GM19043 (cell line): ENCODE results near the gene SOX8.
"Not testable (repeated sequence)": the region's sequence is repeated elsewhere in the genome, so short reads cannot be mapped to it uniquely, and the experiment has no call there.

ENCODE experiments used
- ATAC-seq: cut with Tn5 transposase; IDR thresholded peaks from one replicate; pipeline ENCODE4 v1.9.1; 2021; ENCODE audit warnings: low read depth; ENCODE audit not compliant: unreplicated experiment

The SOX8 gene

DNA sequence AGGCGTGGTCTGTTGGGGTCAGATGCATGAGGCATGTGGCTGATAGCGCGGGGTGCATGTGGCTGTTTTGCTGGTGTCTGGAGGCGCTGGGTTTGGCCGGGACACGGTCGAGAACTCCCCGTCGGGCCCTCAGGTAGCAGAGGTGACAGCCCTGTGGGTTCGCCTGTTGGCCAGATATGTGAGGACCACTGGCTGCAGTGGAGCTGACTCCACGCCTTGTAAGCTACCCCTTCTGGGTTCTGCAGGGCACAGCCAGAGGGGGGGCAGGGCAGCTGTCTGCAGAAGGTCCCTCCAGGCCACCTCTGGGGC lies 38.5 kb downstream of the SOX8 start:
- no peak for ATAC-seq

DNA sequence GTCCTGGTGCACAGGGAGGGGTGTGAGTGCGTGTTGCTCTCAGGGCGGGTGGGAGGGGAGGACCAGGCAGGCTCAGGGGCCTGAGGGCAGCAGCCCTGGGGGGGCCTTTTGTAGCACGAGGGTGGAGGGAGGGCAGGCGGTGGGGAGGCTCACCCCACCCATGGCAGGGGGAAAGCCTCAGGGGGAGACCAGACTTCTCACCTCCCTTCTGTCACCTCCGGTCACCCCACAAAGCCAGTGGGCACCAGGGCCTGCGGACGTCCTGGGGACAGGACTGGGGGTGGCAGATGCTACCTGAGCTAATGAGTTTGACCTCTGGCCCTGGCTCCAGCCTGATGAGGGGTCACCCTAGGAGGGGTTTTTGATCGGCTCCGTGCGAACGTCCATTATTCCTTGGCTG lies 39.0 kb downstream of the SOX8 start:
- no peak for ATAC-seq

DNA sequence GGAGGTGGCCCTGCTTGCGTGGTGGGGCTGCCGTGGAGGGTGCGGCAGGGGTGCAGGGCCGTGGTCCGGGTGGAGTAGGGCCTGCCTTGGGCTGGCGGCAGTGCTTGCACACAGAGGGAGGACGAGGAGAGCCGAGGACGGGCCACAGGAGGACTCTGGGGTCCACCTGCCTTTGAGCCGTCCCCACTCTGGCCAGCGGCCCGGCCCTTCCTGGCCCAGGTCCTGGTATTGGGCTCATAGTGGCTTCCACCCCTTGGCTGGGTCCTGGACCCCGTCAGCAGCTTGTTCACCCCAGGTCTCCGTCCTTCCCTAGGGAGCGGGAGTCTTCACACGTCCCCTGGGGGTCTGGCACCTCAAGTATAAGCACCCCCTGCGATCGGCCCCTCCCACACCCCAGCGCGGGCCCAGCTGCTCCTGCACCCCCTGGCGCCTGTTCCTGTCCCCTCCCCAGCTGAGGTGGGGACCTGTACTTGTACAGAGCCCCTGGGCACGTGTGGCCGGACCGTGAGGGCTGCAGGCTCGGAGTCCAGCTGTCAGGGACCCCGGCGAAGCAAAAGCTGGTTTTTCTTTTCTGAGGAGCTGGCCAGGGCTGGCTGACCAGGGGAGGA lies 40.1 kb downstream of the SOX8 start:
- ATAC-seq = no peak

DNA sequence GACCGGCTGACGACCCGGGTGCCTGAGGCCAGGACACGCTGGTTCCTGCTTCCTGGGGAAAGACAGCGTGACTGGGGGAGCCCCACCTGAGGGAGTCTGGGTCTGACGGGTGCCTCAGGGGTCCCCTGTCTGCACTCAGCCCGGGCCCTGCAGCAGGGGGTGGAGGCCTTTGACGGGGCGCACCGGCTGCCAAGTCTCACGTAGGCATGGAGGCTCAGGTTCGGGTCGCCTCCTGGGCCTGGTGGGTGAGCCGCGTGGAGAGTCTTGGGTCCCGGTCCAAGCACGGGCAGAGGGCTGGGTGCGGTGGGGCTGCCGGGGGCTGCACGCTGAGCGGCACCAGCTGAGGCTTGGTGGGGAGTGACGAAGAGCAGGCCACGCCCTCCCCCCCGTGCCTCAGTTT lies 40.9 kb downstream of the SOX8 start:
- ATAC-seq = no peak

DNA sequence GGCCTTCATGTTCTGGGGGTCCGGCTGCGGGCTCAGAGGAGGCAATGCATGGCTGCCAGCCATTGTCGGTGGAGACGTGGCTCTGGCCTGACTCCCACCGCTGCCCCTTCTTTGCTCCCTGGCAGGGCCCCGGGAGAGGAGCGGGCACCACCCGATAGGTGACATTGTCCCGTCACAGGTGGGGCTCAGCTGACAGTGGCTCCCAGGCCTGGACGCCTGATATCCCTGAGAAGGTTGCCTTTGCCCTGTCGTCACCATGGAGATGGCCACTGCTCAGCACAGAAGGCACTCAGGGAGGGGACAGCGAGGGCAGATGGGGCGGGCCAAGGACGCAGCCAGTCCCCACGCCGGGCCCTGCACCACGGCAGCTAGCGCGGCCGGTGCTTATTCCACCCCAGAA lies 42.6 kb downstream of the SOX8 start:
- no peak for ATAC-seq

DNA sequence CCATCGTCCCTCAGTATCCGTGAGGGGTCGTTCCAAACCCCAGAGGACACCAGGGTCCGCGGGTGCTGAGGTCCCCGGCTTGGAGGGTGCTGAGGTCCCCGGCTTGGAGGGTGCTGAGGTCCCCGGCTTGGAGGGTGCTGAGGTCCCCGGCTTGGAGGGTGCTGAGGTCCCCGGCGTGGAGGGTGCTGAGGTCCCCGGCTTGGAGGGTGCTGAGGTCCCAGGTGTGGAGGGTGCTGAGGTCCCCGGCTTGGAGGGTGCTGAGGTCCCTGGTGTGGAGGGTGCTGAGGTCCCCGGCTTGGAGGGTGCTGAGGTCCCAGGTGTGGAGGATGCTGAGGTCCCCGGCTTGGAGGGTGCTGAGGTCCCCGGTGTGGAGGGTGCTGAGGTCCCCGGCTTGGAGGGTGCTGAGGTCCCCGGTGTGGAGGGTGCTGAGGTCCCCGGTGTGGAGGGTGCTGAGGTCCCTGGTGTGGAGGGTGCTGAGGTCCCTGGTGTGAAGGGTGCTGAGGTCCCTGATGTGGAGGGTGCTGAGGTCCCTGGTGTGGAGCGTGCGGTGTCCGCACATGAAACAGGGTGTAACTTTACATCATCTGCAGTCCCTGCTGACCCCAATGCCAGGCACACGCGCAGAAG lies 43.7 kb downstream of the SOX8 start:
- not testable (repeated sequence) for ATAC-seq

DNA sequence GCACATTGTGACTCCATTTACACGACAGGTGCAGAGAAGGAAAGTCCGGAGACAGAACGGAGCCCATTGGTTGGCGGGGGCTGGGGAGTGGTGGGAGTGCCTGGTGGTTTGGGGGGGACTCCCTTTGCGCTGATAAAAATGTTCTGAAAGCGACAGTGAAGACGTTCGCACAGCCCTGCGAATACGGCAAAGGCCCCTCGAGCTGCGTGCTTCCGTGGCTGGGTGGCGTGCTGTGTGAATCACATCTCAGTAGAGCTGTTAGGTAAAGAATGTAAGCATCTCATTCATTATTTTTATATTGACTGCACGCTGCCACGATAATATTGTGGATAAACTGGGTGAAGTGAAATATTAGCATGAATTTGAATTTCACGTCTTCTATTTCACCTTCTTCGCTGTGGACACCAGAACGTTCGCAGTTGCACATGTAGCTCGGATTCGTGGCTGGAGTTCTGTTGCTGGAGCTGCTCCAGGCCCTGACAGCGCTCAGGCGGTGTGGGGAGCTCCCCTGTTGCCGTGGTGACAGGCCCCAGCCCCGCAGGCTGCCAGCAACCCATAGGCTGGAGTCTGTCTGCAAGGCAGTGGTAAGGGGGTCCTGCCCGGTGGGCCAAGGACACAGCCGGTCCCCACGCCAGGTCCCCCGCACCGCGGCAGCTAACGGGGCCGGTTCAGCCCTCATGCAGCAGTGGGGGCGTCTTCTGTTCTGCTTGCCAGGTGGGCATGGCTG lies 44.6 kb downstream of the SOX8 start:
- no peak for ATAC-seq

DNA sequence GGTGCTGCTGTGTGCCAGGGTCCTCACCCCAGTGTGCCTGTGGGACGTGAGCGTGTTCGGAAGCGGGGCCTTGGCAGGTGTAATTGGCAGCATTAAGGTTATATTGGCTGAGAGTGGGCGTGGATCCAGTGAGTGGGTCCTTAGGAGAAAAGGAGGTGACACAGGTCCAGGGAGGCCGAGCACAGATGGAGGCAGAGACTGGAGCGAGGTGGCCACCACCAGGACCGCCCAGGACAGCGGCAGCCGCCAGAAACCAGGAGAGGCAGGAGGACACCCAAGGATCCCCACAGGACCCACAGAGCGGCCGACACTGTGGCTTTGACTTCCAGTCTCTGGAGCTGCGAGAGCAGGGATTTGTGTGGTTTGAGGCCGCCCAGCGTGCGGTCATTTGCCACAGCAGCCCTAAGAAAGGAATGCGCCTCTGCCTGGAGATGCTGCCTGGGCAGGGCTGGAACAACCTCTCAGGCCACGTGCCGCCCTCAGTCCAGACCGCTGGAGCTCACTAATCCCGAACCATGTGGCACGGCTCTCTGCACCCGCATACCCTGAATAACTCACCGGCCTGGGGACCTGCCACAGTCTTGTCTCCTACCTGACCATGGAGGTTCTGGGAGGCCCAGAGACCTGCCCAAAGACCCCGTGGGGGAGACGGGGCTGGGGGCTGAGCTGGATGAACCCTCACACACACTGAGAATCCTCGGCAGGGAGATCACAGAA lies 45.4 kb downstream of the SOX8 start:
- ATAC-seq = no peak

DNA sequence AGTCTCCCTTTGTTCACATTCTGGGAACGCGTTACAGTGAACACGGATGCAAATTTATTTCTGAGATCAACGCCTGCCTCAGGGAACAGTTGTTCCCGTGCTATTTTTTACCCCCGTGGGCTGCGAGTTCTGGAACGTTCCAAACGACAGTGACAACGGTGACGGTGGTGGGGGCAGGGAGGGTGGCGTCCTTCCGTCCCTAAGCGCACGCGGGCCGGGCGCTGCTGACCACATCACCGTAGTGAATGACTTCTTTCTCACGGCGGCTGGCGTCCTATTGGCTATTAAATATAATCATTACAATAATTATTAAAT lies 45.9 kb downstream of the SOX8 start:
- ATAC-seq = no peak

DNA sequence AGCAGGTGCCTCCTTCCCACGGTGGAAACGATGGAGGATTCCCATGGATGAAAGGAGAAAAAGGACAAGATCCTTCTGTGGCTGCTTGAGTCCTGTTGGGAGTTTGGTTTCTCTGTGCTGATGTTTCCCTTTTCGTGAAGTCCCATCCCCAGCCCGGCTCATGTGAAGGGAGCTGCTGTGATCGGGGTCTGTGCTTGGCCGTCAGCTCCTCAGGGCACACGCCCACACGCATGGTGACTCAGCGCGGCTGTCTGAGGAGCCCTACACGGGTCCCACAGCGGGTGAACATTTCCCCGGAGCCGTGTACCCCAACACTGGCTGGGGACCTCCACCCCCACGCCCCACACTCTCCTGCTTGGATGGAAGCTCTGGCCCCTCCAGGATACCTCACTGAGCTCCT lies 46.5 kb downstream of the SOX8 start:
- ATAC-seq = no peak

DNA sequence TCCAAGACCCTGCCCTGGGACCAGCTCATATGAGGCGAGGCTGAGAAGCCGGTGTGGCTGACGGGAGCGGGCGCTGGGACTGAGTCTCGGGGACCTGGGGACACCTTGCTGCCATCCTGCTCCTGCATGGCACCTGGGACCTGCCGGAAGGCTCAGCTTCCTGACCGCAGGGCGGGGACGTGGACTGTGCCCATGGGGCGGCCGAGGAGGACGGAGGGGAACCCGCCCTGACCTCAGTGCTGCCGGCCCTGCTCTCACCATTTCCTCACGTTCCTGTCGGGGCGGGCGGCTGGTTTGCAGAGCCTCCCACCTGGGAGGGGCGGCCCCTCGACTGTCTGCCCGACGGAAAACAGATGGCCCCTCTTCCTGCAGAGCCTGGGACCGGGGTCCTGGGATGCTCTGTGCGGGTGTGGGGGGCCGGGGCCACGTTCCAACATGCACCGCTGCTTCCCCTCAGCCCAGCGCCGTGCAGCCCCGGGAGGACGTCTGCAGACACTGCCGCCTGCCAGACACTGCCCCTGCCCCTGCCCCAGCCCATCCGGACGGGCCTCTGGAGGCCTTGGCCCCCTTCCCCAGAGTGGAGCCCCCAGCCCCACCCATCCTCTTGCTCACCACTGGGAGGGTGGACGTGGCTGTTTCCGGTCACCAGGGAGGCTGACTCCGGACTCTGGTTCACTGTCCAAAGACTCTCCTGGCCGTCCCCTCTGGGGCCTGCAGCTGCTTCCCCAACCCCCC lies 47.1 kb downstream of the SOX8 start:
- no peak for ATAC-seq

DNA sequence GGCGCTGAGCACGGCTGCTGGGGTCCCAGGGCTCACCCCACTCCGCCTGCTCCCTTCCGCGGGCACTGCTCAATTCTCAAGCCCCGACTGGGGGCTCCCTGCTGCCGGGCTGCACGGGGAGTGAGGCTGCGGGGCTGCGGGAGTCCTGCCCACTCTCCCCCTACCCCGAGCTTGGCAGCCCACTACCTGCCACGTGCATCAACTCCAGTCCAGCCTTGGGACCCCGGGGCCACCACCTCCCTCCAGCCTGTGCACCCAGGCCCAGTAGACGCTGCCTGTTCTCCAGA lies 47.6 kb downstream of the SOX8 start:
- ATAC-seq = no peak

DNA sequence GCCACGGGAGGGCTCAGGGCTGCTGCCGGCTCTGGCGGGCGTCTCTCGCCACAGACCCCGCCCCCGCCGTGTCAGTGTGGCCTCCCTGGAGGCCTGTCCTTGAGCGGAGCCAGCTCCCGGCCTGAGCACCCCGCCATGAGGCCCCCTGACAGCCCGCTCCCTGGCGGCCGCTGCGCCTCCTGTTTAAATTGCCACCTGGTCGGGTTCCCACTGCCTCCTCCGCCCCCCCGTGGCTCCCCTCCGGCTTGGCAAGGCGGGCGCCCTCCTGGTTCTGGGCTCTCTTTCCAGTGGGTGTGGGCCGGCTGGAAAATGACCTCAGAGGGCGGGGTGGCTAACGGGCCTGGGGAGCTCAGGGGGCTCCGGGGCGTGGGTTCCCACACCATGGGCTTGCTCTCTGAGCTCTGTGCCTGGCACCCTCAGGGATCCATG lies 48.9 kb downstream of the SOX8 start:
- ATAC-seq = no peak

DNA sequence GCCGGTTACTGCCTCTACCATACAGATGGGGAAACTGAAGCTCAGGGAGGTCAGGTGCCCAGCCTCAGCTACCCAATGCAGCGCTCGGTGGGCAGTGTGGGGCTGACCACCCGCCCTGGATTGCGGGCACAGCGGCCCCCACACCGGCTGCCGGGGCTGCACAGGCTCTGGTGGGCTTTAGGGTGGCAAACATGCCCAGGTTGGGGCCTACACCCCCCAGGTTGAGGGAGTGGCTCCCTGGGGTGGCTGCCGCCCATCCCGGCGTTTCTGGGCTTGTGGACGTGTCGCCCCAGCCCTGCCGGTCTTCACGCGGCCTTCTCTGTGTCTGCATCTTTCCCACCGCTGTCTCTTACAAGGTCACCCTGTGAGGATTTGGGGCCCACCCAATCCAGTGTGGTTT lies 50.1 kb downstream of the SOX8 start:
- no peak for ATAC-seq

DNA sequence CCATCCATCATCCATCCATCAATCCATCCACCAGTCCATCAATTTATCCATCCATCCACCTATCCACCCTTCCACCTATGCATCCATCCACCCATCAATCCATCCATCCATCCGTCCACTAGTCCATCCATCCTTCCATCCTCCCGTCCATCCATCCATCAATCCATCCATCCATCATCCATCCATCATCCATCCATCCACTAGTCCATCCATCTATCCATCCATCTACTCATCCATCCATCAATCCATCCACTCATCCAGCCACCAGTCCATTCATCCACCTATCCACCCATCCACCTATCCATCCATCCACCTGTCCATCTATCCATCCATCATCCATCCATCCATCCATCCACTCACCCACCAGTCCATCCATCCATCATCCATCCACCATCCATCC lies 51.0 kb downstream of the SOX8 start:
- ATAC-seq = no peak

DNA sequence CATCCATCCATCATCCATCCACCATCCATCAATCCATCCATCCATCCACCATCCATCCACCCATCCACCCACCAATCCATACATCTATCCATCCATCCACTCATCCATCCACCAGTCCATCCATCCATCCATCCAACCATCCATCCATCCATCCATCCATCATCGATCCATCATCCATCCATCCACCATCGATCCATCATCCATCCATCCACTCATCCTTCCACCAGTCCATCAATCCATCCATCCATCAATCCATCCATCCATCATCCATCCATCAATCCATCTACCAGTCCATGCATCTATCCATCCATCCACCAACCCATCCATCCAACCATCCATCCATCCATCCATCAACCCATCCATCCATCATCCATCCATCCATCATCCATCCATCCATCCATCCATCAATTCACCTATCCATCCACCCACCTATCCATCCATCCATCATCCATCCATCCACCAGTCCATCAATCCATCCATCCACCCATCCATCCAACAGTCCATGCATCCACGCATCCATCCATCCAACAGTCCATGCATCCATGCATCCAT lies 51.6 kb downstream of the SOX8 start:
- ATAC-seq = no peak

DNA sequence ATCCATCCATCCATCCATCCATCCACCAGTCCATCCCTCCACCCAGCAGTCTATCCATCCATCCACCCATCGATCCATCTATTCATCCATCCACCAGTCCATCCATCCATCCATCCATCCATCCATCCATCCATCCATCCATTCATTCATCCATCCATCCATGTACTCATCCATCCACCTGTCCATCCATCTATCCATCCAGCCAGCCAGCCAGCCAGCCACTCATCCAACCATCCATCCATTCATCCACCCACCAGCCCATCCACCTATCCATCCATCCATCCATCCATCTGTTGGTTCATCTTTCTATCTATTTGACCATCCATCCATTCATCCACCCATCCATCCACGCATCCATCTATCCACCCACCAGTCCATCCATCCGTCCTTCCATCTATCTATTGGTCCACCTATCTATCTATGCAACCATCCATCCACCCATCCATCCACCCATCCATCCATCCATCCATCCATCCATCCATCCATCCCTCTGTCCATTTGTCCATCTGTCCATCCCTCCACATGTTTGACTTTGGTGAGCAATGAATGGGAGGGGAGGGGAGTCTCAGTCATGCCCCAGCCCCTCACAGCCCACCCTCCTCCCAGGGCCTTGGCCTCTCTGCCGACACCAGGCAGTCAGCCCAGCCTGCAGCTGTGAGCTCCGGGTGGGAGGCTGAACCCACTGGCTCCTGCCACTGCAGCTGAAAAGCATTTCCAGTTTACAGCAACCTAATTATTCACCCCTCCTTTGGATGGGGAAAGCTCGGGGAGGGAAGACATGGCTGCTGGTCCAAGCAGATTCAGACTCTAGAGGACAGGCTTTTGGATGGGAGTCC lies 52.9 kb downstream of the SOX8 start:
- no peak for ATAC-seq

DNA sequence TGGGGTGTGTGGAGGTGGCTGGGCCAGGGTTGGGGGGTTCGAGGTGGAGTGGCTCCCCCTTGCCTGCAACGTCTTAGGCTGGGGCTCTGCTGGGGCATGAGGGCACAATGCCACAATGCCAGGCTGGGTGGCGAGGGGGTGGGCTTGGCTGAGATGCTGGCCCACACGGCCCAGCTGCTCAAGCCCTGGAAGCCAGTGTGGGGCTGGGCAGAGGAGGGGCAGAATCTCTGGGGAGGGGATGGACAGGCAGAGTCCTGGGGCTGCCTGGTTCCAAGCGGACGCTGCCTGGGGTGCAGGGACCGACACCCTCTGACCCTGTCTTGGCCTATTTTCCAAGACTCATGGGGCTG lies 53.5 kb downstream of the SOX8 start:
- ATAC-seq = no peak

DNA sequence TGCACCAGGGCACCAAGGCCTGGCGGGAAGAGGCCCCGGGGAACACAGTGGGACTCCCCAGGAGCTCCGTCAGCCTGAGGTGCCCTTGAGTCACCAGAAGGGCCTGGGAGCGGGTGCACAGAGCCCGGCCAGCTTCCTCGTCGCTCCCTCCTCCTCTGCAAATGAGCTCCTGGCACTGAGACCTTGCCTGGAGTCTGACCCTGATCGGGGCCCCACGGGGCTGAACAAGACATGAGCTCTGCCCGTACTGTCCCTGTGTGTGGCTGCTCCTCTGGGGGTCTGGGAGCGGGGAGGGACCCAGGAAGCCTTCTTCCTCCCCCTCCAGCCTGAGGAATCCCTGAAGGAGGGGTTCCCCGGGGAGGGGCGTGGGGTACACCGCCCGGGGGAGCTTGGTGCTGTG lies 54.6 kb downstream of the SOX8 start:
- ATAC-seq = no peak
